ENCODE measurements around the gene STX3. TPM values are rescaled to one million over a fixed set of nuclear protein-coding genes. Genes with fewer than 3 reads are reported as not detected.

STX3 gene
- total and polyA plus RNA-seq, 2 donors (not counting 3 experiments of a cell fraction or from before 2014, with no cell fraction given), result 40.3 to 49.7 TPM

DNA sequence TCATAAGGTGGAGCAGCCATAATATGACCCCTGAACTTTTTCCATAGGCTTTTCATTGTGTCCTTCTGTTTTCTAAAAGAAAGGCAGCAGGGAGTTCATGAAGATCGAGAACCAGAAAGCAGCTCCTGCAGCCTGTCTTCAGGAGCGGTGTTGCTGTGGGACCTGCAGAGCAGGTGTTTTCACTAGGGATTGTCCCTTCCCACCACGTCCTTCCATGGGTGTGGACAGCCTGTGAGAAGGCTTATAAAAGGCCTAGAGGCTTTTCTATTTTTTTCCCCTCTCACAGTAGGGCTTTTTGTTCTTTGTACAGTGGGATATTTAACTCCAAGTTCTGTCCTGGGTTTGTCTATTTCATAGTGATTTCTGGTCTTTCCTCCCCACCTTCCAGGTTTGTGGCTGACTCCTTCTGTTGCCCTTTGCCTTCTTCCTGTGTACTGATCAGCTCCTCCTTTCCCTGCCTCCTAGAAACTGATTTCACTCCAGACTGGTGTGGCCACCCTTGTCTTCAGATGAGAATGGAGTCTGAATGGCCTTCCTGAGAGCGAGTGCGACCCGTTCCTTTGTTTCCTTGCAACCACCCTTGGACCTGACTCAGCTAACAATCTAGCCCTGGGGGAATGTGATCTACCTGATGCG, 45.3 kb downstream of the STX3 start:
- no peak overlapping the region for H3K9ac ChIP-seq (replicated peaks; ENCODE audit: extremely low read depth, insufficient read depth, low read length)
- intact Hi-C loops (cut with micrococcal nuclease), result loop anchor here (5.0 kb wide), 1 partner anchor 248 kb away; no protein-coding TSS in a partner anchor
- BruUV-seq (replicated peaks), result no TSS peak
- no peaks in the 10 kb centered on the region for H3K9me1 ChIP-seq (replicated peaks; ENCODE audit: control insufficient read depth, extremely low read depth, insufficient read depth, low read length)
- TF ChIP-seq GATA2 (IDR thresholded peaks at IDR 0.05; ENCODE audit: insufficient read depth, insufficient read length, low read depth, low read length) (no peak), EZH2 (IDR thresholded peaks at IDR 0.05; ENCODE audit: borderline replicate concordance, low read depth, low read length, severe bottlenecking) (no peak), POLR2AphosphoS5 (IDR thresholded peaks at IDR 0.05; ENCODE audit: insufficient read depth, low read depth, low read length) (no peak), JUN (IDR thresholded peaks at IDR 0.05; ENCODE audit: borderline replicate concordance, insufficient read depth, insufficient read length, low read depth) (no peak), MYC (IDR thresholded peaks at IDR 0.05; ENCODE audit: low read depth, low read length) (no peak), POLR2A (IDR thresholded peaks at IDR 0.05; ENCODE audit: low read depth, low read length) (no peak), FOS (IDR thresholded peaks at IDR 0.05; ENCODE audit: borderline replicate concordance, insufficient read depth, low read length) (no peak)
- TF ChIP-seq, protein P1, sequence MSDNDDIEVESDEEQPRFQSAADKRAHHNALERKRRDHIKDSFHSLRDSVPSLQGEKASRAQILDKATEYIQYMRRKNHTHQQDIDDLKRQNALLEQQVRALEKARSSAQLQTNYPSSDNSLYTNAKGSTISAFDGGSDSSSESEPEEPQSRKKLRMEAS (IDR thresholded peaks at IDR 0.05; ENCODE audit: insufficient read depth, insufficient read length), result no peak
- TF ChIP-seq, protein P2, sequence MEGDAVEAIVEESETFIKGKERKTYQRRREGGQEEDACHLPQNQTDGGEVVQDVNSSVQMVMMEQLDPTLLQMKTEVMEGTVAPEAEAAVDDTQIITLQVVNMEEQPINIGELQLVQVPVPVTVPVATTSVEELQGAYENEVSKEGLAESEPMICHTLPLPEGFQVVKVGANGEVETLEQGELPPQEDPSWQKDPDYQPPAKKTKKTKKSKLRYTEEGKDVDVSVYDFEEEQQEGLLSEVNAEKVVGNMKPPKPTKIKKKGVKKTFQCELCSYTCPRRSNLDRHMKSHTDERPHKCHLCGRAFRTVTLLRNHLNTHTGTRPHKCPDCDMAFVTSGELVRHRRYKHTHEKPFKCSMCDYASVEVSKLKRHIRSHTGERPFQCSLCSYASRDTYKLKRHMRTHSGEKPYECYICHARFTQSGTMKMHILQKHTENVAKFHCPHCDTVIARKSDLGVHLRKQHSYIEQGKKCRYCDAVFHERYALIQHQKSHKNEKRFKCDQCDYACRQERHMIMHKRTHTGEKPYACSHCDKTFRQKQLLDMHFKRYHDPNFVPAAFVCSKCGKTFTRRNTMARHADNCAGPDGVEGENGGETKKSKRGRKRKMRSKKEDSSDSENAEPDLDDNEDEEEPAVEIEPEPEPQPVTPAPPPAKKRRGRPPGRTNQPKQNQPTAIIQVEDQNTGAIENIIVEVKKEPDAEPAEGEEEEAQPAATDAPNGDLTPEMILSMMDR (IDR thresholded peaks at IDR 0.05; ENCODE audit: extremely low read depth in 1 of 2, insufficient read depth in 1 of 2, low read depth in 1 of 2, low read length in 2 of 2), result no peak
- FAIRE-seq, result no peak
- ChIA-PET POLR2A (interaction anchor here (1.6 kb wide), 1 partner anchor 45 kb away, joined by 4 read pairs; the partner anchor contains the start of gene STX3), CTCF (interaction anchor here (0.6 to 5.0 kb wide), 9 partner anchors 14 to 186 kb away, joined by 3 to 120 read pairs (median 12); partner anchors contain the start of genes PATL1 and STX3)
- peaks cover 9% of the 10 kb centered on the region for H3K4me1 ChIP-seq (ENCODE audit: control insufficient read depth, extremely low read depth, insufficient read depth, low read length)
- H3K4me2 ChIP-seq (ENCODE audit: insufficient read depth, low read length), result no peak overlapping the region
- no peak overlapping the region for H2AFZ ChIP-seq (ENCODE audit: low read depth, low read length)
- H3K36me3 ChIP-seq (ENCODE audit: control insufficient read depth in 2 of 2, extremely low read depth in 1 of 2, insufficient read depth in 2 of 2, low read length in 2 of 2), result peaks cover 12 to 36% of the 10 kb centered on the region in 2 experiments
- H3K4me3 ChIP-seq (replicated peaks in 1 of 3; ENCODE audit: insufficient read depth in 1 of 3, low read depth in 1 of 3, low read length in 3 of 3), result no peak overlapping the region
- H3K27ac ChIP-seq (ENCODE audit: insufficient read depth, low read depth, low read length), result no peak overlapping the region
- no peaks in the 10 kb centered on the region for H4K20me1 ChIP-seq (replicated peaks; ENCODE audit: control insufficient read depth, extremely low read depth, insufficient read depth, low read length)
- DNase-seq (ENCODE audit: low read depth, low spot score), result no peak
- H3K9me3 ChIP-seq (replicated peaks; ENCODE audit: control insufficient read depth, insufficient read depth, low read length), result no peaks in the 10 kb centered on the region
- no peaks in the 10 kb centered on the region for H3K79me2 ChIP-seq (ENCODE audit: control insufficient read depth, insufficient read depth, low read length)
- no peaks in the 10 kb centered on the region for H3K27me3 ChIP-seq (ENCODE audit: control insufficient read depth in 2 of 2, insufficient read depth in 2 of 2, low read length in 2 of 2)
- dilution Hi-C loops (cut with MboI; ENCODE audit: extremely low pct_ligation_motif_present, low sequenced_read_pairs), result no loop called here
